GM23338 (cell line): ENCODE data around the gene HADH.

Experiments used
- CTCF ChIP-seq, 2 experiments: fragments of 200-600 bp in 1 of 2; sonication (generic) in 1 of 2; conservative IDR thresholded peaks; 2 replicates each; pipeline versions ENCODE4 v1.5.1 to v1.6.1; 2016 to 2017; ENCODE audit warnings: antibody characterized with exemption in 2 of 2, low read depth in 2 of 2, mild to moderate bottlenecking in 2 of 2, moderate library complexity in 1 of 2
- EZH2 ChIP-seq: fragments of 200-600 bp; sonication (generic); IDR thresholded peaks from one replicate; pipeline ENCODE4 v1.8.0; 2017; ENCODE audit warnings: antibody characterized with exemption, mild to moderate bottlenecking, low read depth; ENCODE audit not compliant: unreplicated experiment

DNA sequence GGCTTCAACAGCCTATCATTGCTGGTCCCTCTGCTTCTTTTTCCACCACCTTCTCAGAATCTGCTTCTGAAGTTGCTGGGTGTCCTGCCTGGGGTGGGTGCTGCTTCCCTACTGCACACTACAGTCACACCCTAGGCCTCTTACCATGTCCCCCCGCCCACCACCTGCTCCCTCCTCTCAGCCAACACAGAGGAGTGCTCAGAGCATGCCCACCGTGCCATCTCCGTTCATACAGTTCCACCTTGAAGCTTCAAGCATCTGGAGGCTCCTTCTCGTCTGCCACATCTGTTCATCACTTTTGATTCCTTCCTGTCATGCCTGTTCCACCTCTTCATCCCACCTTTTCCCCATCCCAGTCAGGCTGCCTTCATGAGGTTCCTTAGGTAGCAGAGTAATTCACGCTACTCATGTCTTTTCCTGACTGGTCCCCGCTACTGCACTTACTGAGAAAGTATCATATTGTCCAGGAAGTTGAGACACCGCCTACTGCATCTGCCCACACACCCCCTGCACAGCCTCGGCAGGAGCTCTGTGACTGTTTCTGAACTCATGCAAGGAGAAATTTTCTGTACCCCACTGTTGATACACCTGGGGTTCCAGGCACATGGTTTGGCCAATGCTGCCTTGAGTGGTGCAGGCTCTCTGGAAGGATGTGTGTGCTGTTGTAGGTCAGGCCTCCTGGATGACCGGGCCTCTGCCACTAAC is 39.5 kb downstream of the HADH start:
- TF ChIP-seq CTCF (conservative IDR thresholded peaks at IDR 0.05; ENCODE audit: low read depth in 2 of 2) (no peak), EZH2 (no peak)
